ENCODE measurements around the gene CYTH4. TPM values are rescaled to one million over a fixed set of nuclear protein-coding genes. Genes with fewer than 3 reads are reported as not detected.

Gene CYTH4
- total and polyA plus RNA-seq, 2 donors (not counting 3 experiments of a cell fraction or from before 2014, with no cell fraction given): 0.06 TPM; not detected in 1

- ChIA-PET CTCF (no interaction called here), POLR2A (no interaction called here)
- Histone ChIP-seq H3K27me3 (ENCODE audit: control insufficient read depth in 2 of 2, insufficient read depth in 2 of 2, low read length in 2 of 2) (peaks cover 0 to 11% of the 10 kb centered on the region in 2 experiments), H3K27ac (ENCODE audit: insufficient read depth, low read depth, low read length) (no peak overlapping the region), H3K4me3 (replicated peaks in 1 of 3; ENCODE audit: insufficient read depth in 1 of 3, low read depth in 1 of 3, low read length in 3 of 3) (no peak overlapping the region), H3K4me1 (ENCODE audit: control insufficient read depth, extremely low read depth, insufficient read depth, low read length) (no peaks in the 10 kb centered on the region), H3K79me2 (ENCODE audit: control insufficient read depth, insufficient read depth, low read length) (no peaks in the 10 kb centered on the region), H3K9me3 (replicated peaks; ENCODE audit: control insufficient read depth, insufficient read depth, low read length) (no peaks in the 10 kb centered on the region), H3K9ac (replicated peaks; ENCODE audit: extremely low read depth, insufficient read depth, low read length) (no peak overlapping the region), H3K4me2 (ENCODE audit: insufficient read depth, low read length) (no peak overlapping the region), H4K20me1 (replicated peaks; ENCODE audit: control insufficient read depth, extremely low read depth, insufficient read depth, low read length) (no peaks in the 10 kb centered on the region), H2AFZ (ENCODE audit: low read depth, low read length) (no peak overlapping the region), H3K9me1 (replicated peaks; ENCODE audit: control insufficient read depth, extremely low read depth, insufficient read depth, low read length) (no peaks in the 10 kb centered on the region), H3K36me3 (ENCODE audit: control insufficient read depth in 2 of 2, extremely low read depth in 1 of 2, insufficient read depth in 2 of 2, low read length in 2 of 2) (no peaks in the 10 kb centered on the region)
- intact Hi-C loops (cut with micrococcal nuclease) (no loop called here), dilution Hi-C loops (cut with MboI; ENCODE audit: extremely low pct_ligation_motif_present, low sequenced_read_pairs) (no loop called here)
- no TSS peak for BruUV-seq (replicated peaks)
- FAIRE-seq (no peak), DNase-seq (ENCODE audit: low read depth, low spot score) (no peak)
- no peak for TF ChIP-seq GATA2 (IDR thresholded peaks at IDR 0.05; ENCODE audit: insufficient read depth, insufficient read length, low read depth, low read length)
Measured at GRCh38 chr22:37357446-37358075, 75.3 kb downstream of the CYTH4 start.

GRCh38 chr22:37358386-37358785 is 76.1 kb downstream of the CYTH4 start:
- no peaks in the 10 kb centered on the region for H4K20me1 ChIP-seq (replicated peaks; ENCODE audit: control insufficient read depth, extremely low read depth, insufficient read depth, low read length)
- no TSS peak for BruUV-seq (replicated peaks)

More at GRCh38 chr22:37358386-37358785, 76.1 kb downstream of the CYTH4 start:
- POLR2A ChIA-PET: no interaction called here
- no peaks in the 10 kb centered on the region for H3K9me1 ChIP-seq (replicated peaks; ENCODE audit: control insufficient read depth, extremely low read depth, insufficient read depth, low read length)
- H3K36me3 ChIP-seq (ENCODE audit: control insufficient read depth in 2 of 2, extremely low read depth in 1 of 2, insufficient read depth in 2 of 2, low read length in 2 of 2): no peaks in the 10 kb centered on the region
- DNase-seq (ENCODE audit: low read depth, low spot score) (no peak), FAIRE-seq (no peak)
- H3K4me2 ChIP-seq (ENCODE audit: insufficient read depth, low read length): no peak overlapping the region
- no peak overlapping the region for H3K27ac ChIP-seq (ENCODE audit: insufficient read depth, low read depth, low read length)
- TF ChIP-seq CTCF (IDR thresholded peaks at IDR 0.05; ENCODE audit: extremely low read depth in 1 of 2, insufficient read depth in 1 of 2, low read depth in 1 of 2, low read length in 2 of 2) (no peak), MYC (IDR thresholded peaks at IDR 0.05; ENCODE audit: low read depth, low read length) (no peak), GATA2 (IDR thresholded peaks at IDR 0.05; ENCODE audit: insufficient read depth, insufficient read length, low read depth, low read length) (no peak), FOS (IDR thresholded peaks at IDR 0.05; ENCODE audit: borderline replicate concordance, insufficient read depth, low read length) (no peak)
- intact Hi-C loops (cut with micrococcal nuclease): no loop called here
- H3K4me1 ChIP-seq (ENCODE audit: control insufficient read depth, extremely low read depth, insufficient read depth, low read length): no peaks in the 10 kb centered on the region
- H3K9ac ChIP-seq (replicated peaks; ENCODE audit: extremely low read depth, insufficient read depth, low read length): no peak overlapping the region
- H3K4me3 ChIP-seq (replicated peaks in 1 of 3; ENCODE audit: insufficient read depth in 1 of 3, low read depth in 1 of 3, low read length in 3 of 3): no peak overlapping the region
- no peaks in the 10 kb centered on the region for H3K79me2 ChIP-seq (ENCODE audit: control insufficient read depth, insufficient read depth, low read length)
- dilution Hi-C loops (cut with MboI; ENCODE audit: extremely low pct_ligation_motif_present, low sequenced_read_pairs): no loop called here
- H3K9me3 ChIP-seq (replicated peaks; ENCODE audit: control insufficient read depth, insufficient read depth, low read length): no peaks in the 10 kb centered on the region
- CTCF ChIA-PET: no interaction called here
- no peak overlapping the region for H2AFZ ChIP-seq (ENCODE audit: low read depth, low read length)
- peaks cover 0 to 5% of the 10 kb centered on the region in 2 experiments for H3K27me3 ChIP-seq (ENCODE audit: control insufficient read depth in 2 of 2, insufficient read depth in 2 of 2, low read length in 2 of 2)

Measured in endothelial cell of umbilical vein (primary cell).